Vagina (tissue), 2 donors: ENCODE results near the gene ARMH3.

ENCODE experiments used
- POLR2A ChIP-seq, 2 donors: fragments of 450-650 bp; IDR thresholded peaks; one replicate each; pipeline ENCODE4 v1.6.1; 2017; ENCODE audit warnings: antibody characterized with exemption in 2 of 2, mild to moderate bottlenecking in 2 of 2, moderate library complexity in 2 of 2
- TF ChIP-seq, protein P1 (sequence below), 3 experiments: fragments of 450-650 bp in 2 of 3; fragments of 200-600 bp in 1 of 3; sonication (generic) in 1 of 3; IDR thresholded peaks; one replicate each; pipeline ENCODE4 v1.5.1; 2017 to 2019; ENCODE audit warnings: antibody characterized with exemption in 3 of 3, mild to moderate bottlenecking in 2 of 3, moderate library complexity in 2 of 3

DNA sequence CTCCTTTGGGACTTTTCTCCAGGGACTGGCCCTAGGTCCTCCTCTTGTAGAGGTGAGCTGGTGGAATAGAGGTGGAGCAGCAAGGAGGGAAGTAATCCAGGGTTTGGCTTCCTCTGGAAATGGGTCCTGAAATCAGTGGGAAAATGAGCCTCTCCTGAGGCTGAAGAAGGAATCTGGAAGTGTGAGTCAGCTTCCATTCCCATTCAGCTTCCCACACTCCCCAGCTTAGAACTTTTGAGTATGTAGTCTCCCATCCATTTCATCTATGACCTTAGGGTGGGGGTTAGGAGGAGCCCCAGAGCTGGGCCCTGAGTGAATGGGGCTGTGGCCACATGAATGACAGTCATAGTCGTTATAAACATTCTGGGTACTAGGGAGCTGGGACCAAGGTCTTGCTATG, 46.4 kb upstream of the ARMH3 start:
- TF ChIP-seq, protein P1, sequence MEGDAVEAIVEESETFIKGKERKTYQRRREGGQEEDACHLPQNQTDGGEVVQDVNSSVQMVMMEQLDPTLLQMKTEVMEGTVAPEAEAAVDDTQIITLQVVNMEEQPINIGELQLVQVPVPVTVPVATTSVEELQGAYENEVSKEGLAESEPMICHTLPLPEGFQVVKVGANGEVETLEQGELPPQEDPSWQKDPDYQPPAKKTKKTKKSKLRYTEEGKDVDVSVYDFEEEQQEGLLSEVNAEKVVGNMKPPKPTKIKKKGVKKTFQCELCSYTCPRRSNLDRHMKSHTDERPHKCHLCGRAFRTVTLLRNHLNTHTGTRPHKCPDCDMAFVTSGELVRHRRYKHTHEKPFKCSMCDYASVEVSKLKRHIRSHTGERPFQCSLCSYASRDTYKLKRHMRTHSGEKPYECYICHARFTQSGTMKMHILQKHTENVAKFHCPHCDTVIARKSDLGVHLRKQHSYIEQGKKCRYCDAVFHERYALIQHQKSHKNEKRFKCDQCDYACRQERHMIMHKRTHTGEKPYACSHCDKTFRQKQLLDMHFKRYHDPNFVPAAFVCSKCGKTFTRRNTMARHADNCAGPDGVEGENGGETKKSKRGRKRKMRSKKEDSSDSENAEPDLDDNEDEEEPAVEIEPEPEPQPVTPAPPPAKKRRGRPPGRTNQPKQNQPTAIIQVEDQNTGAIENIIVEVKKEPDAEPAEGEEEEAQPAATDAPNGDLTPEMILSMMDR (IDR thresholded peaks at IDR 0.05) = no peak
- no peak for TF ChIP-seq POLR2A (IDR thresholded peaks at IDR 0.05)
